K562 (cell line): Measurements from ENCODE around the gene ATP8B4. TPM values are rescaled to one million over a fixed set of nuclear protein-coding genes. Genes with fewer than 3 reads are reported as not detected.

Experiments used
- BHLHE40 ChIP-seq: IDR thresholded peaks from 2 replicates; pipeline ENCODE4 v1.6.1; 2011; ENCODE audit warnings: low read length, improper control_type of control experiment
- CEBPZ ChIP-seq: fragments of 150-350 bp; IDR thresholded peaks from 2 replicates; pipeline ENCODE4 v1.6.1; 2014; ENCODE audit warnings: low read depth, mild to moderate bottlenecking, low read length, borderline replicate concordance
- MCM7 ChIP-seq, 2 experiments: fragments of 450-650 bp; IDR thresholded peaks; 2 replicates each; pipeline ENCODE4 v1.6.1; 2016 to 2018
- SMAD1 ChIP-seq: fragments of 150-350 bp; IDR thresholded peaks from 2 replicates; pipeline ENCODE4 v1.6.1; 2014; ENCODE audit warnings: low read length, low read depth; ENCODE audit not compliant: partially characterized antibody
- SPI1 ChIP-seq: IDR thresholded peaks from 2 replicates; pipeline ENCODE4 v1.6.1; 2011; ENCODE audit warnings: low read depth, low read length, control low read depth, borderline replicate concordance
- THRB ChIP-seq: fragments of 450-650 bp; formaldehyde crosslinking; conservative IDR thresholded peaks from 2 replicates; pipeline ENCODE4 v1.4.0; 2022; ENCODE audit warnings: mild to moderate bottlenecking, missing genetic modification characterization
- ZBTB8A ChIP-seq: fragments of 450-650 bp; IDR thresholded peaks from 2 replicates; pipeline ENCODE4 v1.6.1; 2018; ENCODE audit warnings: mild to moderate bottlenecking, moderate library complexity; ENCODE audit not compliant: partially characterized antibody
- ZNF318 ChIP-seq, 2 experiments: fragments of 450-650 bp; IDR thresholded peaks; 2 replicates each; pipeline ENCODE4 v1.6.1; 2016; ENCODE audit warnings: mild to moderate bottlenecking in 2 of 2, borderline replicate concordance in 1 of 2, low read depth in 1 of 2, moderate library complexity in 1 of 2
- polyA plus RNA-seq, 8 experiments: library from polyadenylated mRNA; depleted of rRNA in 4 of 8; stranded (reverse) in 5 of 8; unstranded in 3 of 8; fragments of >200 nt; fragmentation: Nextera tagmentation in 2 of 8; fragmentation: Illumina TruSeq in 1 of 8; extraction: Ambion mirVana in 2 of 8; extraction: Trizol in 1 of 8; gene quantifications; 2 replicates each; pipeline versions ENCODE4 v1.2.1 to v1.2.3, GENCODE V29; 2011 to 2014; ENCODE audit warnings: inconsistent platforms in 1 of 8, missing spikeins in 1 of 8
- total RNA-seq, 7 experiments: library from RNA; depleted of rRNA in 6 of 7; stranded (reverse); fragments of >200 nt in 6 of 7; fragmentation: Illumina TruSeq in 2 of 7; extraction: Trizol in 2 of 7; gene quantifications; 2 replicates each; pipeline versions ENCODE4 v1.2.1 to v1.2.3, GENCODE V29; 2011 to 2021; ENCODE audit warnings: low replicate concordance in 1 of 7
- TF ChIP-seq, protein P1 (sequence below): sonication (generic); formaldehyde crosslinking; IDR thresholded peaks from 2 replicates; pipeline ENCODE4 v1.8.0; 2022; ENCODE audit warnings: mild to moderate bottlenecking, missing genetic modification reagents

The ATP8B4 gene
- total and polyA plus RNA-seq, 9 of the 15 experiments (the other 6 are each of a cell fraction or from before 2014, with no cell fraction given) = 0.14 to 2.5 (median 0.44) TPM

- TF ChIP-seq ZNF318 (IDR thresholded peaks at IDR 0.05; ENCODE audit: borderline replicate concordance in 1 of 2, low read depth in 1 of 2) (peak in 1 of 2 experiments; percentile 83; a peak in 2 of 4 replicates), ZBTB8A (no peak), CEBPZ (no peak), BHLHE40 (0 out of 2 replicates have a peak, but pooled peaks have one; percentile 24), SMAD1 (peak; percentile 38), SPI1 (no peak), MCM7 (IDR thresholded peaks at IDR 0.05) (no peak), THRB (CRISPR knock-in tag) (no peak)
- TF ChIP-seq, protein P1, sequence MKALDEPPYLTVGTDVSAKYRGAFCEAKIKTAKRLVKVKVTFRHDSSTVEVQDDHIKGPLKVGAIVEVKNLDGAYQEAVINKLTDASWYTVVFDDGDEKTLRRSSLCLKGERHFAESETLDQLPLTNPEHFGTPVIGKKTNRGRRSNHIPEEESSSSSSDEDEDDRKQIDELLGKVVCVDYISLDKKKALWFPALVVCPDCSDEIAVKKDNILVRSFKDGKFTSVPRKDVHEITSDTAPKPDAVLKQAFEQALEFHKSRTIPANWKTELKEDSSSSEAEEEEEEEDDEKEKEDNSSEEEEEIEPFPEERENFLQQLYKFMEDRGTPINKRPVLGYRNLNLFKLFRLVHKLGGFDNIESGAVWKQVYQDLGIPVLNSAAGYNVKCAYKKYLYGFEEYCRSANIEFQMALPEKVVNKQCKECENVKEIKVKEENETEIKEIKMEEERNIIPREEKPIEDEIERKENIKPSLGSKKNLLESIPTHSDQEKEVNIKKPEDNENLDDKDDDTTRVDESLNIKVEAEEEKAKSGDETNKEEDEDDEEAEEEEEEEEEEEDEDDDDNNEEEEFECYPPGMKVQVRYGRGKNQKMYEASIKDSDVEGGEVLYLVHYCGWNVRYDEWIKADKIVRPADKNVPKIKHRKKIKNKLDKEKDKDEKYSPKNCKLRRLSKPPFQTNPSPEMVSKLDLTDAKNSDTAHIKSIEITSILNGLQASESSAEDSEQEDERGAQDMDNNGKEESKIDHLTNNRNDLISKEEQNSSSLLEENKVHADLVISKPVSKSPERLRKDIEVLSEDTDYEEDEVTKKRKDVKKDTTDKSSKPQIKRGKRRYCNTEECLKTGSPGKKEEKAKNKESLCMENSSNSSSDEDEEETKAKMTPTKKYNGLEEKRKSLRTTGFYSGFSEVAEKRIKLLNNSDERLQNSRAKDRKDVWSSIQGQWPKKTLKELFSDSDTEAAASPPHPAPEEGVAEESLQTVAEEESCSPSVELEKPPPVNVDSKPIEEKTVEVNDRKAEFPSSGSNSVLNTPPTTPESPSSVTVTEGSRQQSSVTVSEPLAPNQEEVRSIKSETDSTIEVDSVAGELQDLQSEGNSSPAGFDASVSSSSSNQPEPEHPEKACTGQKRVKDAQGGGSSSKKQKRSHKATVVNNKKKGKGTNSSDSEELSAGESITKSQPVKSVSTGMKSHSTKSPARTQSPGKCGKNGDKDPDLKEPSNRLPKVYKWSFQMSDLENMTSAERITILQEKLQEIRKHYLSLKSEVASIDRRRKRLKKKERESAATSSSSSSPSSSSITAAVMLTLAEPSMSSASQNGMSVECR = no peak
These were observed 18.3 kb upstream of the ATP8B4 start (continued) for GRCh38 chr15:50137330-50137761.
